ENCODE measurements around the gene OR11L1.

The OR11L1 gene

GRCh38 chr1:247825362-247825761 is 16.3 kb downstream of the OR11L1 start:
- no peaks in the 10 kb centered on the region for H3K9me2 ChIP-seq (replicated peaks; ENCODE audit: insufficient read depth, low read length)
- no peaks in the 10 kb centered on the region for H3F3A ChIP-seq (ENCODE audit: insufficient read depth)
- no peak overlapping the region for H3K4me2 ChIP-seq (ENCODE audit: low read depth, low read length, poor library complexity, severe bottlenecking)
- no peaks in the 10 kb centered on the region for H4K20me1 ChIP-seq (ENCODE audit: low read depth, low read length)
- TF ChIP-seq, protein P1, sequence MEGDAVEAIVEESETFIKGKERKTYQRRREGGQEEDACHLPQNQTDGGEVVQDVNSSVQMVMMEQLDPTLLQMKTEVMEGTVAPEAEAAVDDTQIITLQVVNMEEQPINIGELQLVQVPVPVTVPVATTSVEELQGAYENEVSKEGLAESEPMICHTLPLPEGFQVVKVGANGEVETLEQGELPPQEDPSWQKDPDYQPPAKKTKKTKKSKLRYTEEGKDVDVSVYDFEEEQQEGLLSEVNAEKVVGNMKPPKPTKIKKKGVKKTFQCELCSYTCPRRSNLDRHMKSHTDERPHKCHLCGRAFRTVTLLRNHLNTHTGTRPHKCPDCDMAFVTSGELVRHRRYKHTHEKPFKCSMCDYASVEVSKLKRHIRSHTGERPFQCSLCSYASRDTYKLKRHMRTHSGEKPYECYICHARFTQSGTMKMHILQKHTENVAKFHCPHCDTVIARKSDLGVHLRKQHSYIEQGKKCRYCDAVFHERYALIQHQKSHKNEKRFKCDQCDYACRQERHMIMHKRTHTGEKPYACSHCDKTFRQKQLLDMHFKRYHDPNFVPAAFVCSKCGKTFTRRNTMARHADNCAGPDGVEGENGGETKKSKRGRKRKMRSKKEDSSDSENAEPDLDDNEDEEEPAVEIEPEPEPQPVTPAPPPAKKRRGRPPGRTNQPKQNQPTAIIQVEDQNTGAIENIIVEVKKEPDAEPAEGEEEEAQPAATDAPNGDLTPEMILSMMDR (IDR thresholded peaks at IDR 0.05; ENCODE audit: insufficient read depth, low read length, poor library complexity, severe bottlenecking) = no peak
- no peak for TF ChIP-seq EZH2phosphoT487 (conservative IDR thresholded peaks at IDR 0.05; ENCODE audit: low read length)
- H3K36me3 ChIP-seq (ENCODE audit: low read length) = no peaks in the 10 kb centered on the region
- H3K9ac ChIP-seq (ENCODE audit: low read length) = no peak overlapping the region
- H3K9me3 ChIP-seq (ENCODE audit: insufficient read depth, low read length) = no peaks in the 10 kb centered on the region
- no peaks in the 10 kb centered on the region for H3K79me2 ChIP-seq (ENCODE audit: insufficient read depth, low read length)
- no peaks in the 10 kb centered on the region for H3K27me3 ChIP-seq (ENCODE audit: low read length)
- no peak overlapping the region for H3K27ac ChIP-seq (ENCODE audit: low read depth, low read length)
- H2AFZ ChIP-seq (ENCODE audit: low read depth, low read length, severe bottlenecking) = no peak overlapping the region
- H3K4me3 ChIP-seq (ENCODE audit: insufficient read depth, low read length, poor library complexity, severe bottlenecking) = no peak overlapping the region

DNA sequence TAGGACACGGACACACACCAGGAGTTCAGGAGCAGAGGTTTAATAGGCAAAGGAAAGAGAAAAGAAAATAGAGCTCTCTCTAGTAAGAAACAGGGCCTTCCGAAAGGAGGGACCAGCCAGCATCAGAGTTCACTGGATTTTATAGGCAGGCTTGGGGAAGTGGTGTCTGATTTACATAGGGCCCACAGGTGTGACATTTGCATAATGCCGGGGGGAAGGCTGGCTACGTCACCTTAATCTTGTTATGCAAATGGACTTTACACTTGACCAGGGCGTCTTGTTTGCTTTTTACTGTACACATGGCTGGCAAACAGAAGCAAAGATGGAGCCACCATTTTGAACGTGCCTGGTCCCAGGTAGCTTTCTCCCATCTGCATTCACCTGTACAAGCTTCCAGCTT is 17.7 kb downstream of the OR11L1 start, which contains the start of gene OR14A16:
TSS of gene OR14A16 (minus strand) at position 97 of the 400 bp plus-strand sequence. CDS start 8,390 bp downstream, outside the sequence.
- Histone ChIP-seq H3K9me2 (replicated peaks; ENCODE audit: insufficient read depth, low read length) (no peaks in the 10 kb centered on the region), H3K4me2 (ENCODE audit: low read depth, low read length, poor library complexity, severe bottlenecking) (no peak within 1 kb of the TSS), H3K4me3 (ENCODE audit: insufficient read depth, low read length, poor library complexity, severe bottlenecking) (no peak within 1 kb of the TSS), H3K27ac (ENCODE audit: low read depth, low read length) (no peak within 1 kb of the TSS), H3K27me3 (ENCODE audit: low read length) (no peaks in the 10 kb centered on the region), H3F3A (ENCODE audit: insufficient read depth) (no peaks in the 10 kb centered on the region), H3K79me2 (ENCODE audit: insufficient read depth, low read length) (no peaks in the 10 kb centered on the region), H4K20me1 (ENCODE audit: low read depth, low read length) (no peaks in the 10 kb centered on the region), H3K9ac (ENCODE audit: low read length) (no peak within 1 kb of the TSS), H2AFZ (ENCODE audit: low read depth, low read length, severe bottlenecking) (no peak within 1 kb of the TSS), H3K9me3 (ENCODE audit: insufficient read depth, low read length) (no peaks in the 10 kb centered on the region), H3K36me3 (ENCODE audit: low read length) (no peaks in the 10 kb centered on the region)
- no peak for TF ChIP-seq EZH2phosphoT487 (conservative IDR thresholded peaks at IDR 0.05; ENCODE audit: low read length)
- TF ChIP-seq, protein P1 (IDR thresholded peaks at IDR 0.05; ENCODE audit: insufficient read depth, low read length, poor library complexity, severe bottlenecking) = no peak

DNA sequence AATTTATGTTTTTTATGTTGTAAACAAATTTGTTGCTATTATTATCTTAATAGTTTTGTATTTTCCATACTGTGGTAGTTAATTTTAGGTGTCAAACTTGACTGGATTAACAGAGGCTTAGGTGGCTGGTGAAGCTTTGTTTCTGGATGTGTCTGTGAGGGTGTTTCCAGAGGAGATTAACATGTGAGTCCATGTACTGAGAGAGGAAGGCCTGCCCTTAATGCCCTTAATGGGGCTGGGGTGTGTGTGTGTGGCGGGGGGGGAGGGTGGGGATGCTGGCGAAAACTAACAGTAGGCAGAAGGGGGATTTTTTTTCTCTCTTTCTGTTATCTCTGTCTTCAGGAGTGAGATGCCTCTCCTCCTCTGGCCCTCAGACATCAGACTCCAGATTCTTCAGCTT is 19.6 kb downstream of the OR11L1 start:
- Histone ChIP-seq H3K27me3 (ENCODE audit: low read length) (no peaks in the 10 kb centered on the region), H3K9me3 (ENCODE audit: insufficient read depth, low read length) (no peaks in the 10 kb centered on the region), H3K9ac (ENCODE audit: low read length) (no peak overlapping the region), H3K9me2 (replicated peaks; ENCODE audit: insufficient read depth, low read length) (no peaks in the 10 kb centered on the region), H3K79me2 (ENCODE audit: insufficient read depth, low read length) (no peaks in the 10 kb centered on the region), H2AFZ (ENCODE audit: low read depth, low read length, severe bottlenecking) (no peak overlapping the region), H3K4me2 (ENCODE audit: low read depth, low read length, poor library complexity, severe bottlenecking) (no peak overlapping the region), H3K27ac (ENCODE audit: low read depth, low read length) (no peak overlapping the region), H4K20me1 (ENCODE audit: low read depth, low read length) (no peaks in the 10 kb centered on the region), H3F3A (ENCODE audit: insufficient read depth) (no peaks in the 10 kb centered on the region), H3K4me3 (ENCODE audit: insufficient read depth, low read length, poor library complexity, severe bottlenecking) (no peak overlapping the region), H3K36me3 (ENCODE audit: low read length) (no peaks in the 10 kb centered on the region)
- TF ChIP-seq, protein P1 (IDR thresholded peaks at IDR 0.05; ENCODE audit: insufficient read depth, low read length, poor library complexity, severe bottlenecking) = no peak
- TF ChIP-seq EZH2phosphoT487 (conservative IDR thresholded peaks at IDR 0.05; ENCODE audit: low read length) = no peak
